Liver (tissue), 3 donors: ENCODE results near the gene OSGEPL1.
"Not testable (repeated sequence)": the region's sequence is repeated elsewhere in the genome, so short reads cannot be mapped to it uniquely, and the experiment has no call there.

Experiments
- EGR1 ChIP-seq, 2 donors: IDR thresholded peaks; 2 replicates each; pipeline ENCODE4 v1.6.1; 2016 to 2018; ENCODE audit warnings: antibody characterized with exemption in 2 of 2, low read depth in 2 of 2
- FOXA1 ChIP-seq: IDR thresholded peaks from 2 replicates; pipeline ENCODE4 v1.6.1; 2016; ENCODE audit warnings: antibody characterized with exemption
- JUND ChIP-seq, 2 donors: IDR thresholded peaks; 2 replicates each; pipeline ENCODE4 v1.6.1; 2016; ENCODE audit warnings: antibody characterized with exemption in 2 of 2
- RAD21 ChIP-seq, 2 donors: IDR thresholded peaks; 2 replicates each; pipeline ENCODE4 v1.6.1; 2016; ENCODE audit warnings: antibody characterized with exemption in 2 of 2, mild to moderate bottlenecking in 2 of 2
- RXRA ChIP-seq, 2 donors: IDR thresholded peaks; 2 replicates each; pipeline ENCODE4 v1.6.1; 2017 to 2018; ENCODE audit warnings: antibody characterized with exemption in 2 of 2, mild to moderate bottlenecking in 1 of 2
- SP1 ChIP-seq: IDR thresholded peaks from 2 replicates; pipeline ENCODE4 v1.6.1; 2018; ENCODE audit warnings: antibody characterized with exemption, mild to moderate bottlenecking
- YY1 ChIP-seq: IDR thresholded peaks from 2 replicates; pipeline ENCODE4 v1.6.1; 2016; ENCODE audit warnings: antibody characterized with exemption, mild to moderate bottlenecking
- TF ChIP-seq, protein P1 (sequence below): fragments of 150-350 bp; IDR thresholded peaks from 2 replicates; pipeline ENCODE4 v1.5.1; 2017; ENCODE audit warnings: improper control_type of control experiment, low read depth, low read length; ENCODE audit not compliant: missing input control
- TF ChIP-seq, protein P2 (sequence below): IDR thresholded peaks from 2 replicates; pipeline ENCODE4 v1.6.1; 2016; ENCODE audit warnings: antibody characterized with exemption
- TF ChIP-seq, protein P3 (sequence below): IDR thresholded peaks from 2 replicates; pipeline ENCODE4 v1.6.1; 2016; ENCODE audit warnings: antibody characterized with exemption
- TF ChIP-seq, protein P4 (sequence below): IDR thresholded peaks from 2 replicates; pipeline ENCODE4 v1.6.1; 2016; ENCODE audit warnings: antibody characterized with exemption, mild to moderate bottlenecking
- donor health status: healthy.
- donor health status: healthy.

DNA sequence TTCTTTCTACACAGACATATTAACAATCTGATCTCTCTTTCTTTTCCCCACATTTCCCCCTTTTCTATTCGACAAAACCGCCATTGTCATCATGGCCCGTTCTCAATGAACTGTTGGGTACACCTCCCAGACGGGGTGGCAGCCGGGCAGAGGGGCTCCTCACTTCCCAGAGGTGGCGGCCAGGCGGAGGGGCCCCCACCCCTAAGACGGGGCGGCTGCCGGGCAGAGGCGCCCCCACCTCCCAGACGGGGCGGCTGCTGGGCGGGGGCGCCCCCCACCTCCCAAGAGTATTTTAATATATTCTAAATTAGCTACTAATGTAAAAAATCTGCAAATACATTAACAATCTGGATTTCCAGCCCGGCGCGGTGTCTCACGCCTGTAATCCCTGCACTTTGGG, 2.4 kb downstream of the OSGEPL1 start:
- TF ChIP-seq, protein P1, sequence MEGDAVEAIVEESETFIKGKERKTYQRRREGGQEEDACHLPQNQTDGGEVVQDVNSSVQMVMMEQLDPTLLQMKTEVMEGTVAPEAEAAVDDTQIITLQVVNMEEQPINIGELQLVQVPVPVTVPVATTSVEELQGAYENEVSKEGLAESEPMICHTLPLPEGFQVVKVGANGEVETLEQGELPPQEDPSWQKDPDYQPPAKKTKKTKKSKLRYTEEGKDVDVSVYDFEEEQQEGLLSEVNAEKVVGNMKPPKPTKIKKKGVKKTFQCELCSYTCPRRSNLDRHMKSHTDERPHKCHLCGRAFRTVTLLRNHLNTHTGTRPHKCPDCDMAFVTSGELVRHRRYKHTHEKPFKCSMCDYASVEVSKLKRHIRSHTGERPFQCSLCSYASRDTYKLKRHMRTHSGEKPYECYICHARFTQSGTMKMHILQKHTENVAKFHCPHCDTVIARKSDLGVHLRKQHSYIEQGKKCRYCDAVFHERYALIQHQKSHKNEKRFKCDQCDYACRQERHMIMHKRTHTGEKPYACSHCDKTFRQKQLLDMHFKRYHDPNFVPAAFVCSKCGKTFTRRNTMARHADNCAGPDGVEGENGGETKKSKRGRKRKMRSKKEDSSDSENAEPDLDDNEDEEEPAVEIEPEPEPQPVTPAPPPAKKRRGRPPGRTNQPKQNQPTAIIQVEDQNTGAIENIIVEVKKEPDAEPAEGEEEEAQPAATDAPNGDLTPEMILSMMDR: not testable (repeated sequence)
- TF ChIP-seq, protein P2, sequence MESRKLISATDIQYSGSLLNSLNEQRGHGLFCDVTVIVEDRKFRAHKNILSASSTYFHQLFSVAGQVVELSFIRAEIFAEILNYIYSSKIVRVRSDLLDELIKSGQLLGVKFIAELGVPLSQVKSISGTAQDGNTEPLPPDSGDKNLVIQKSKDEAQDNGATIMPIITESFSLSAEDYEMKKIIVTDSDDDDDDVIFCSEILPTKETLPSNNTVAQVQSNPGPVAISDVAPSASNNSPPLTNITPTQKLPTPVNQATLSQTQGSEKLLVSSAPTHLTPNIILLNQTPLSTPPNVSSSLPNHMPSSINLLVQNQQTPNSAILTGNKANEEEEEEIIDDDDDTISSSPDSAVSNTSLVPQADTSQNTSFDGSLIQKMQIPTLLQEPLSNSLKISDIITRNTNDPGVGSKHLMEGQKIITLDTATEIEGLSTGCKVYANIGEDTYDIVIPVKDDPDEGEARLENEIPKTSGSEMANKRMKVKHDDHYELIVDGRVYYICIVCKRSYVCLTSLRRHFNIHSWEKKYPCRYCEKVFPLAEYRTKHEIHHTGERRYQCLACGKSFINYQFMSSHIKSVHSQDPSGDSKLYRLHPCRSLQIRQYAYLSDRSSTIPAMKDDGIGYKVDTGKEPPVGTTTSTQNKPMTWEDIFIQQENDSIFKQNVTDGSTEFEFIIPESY: not testable (repeated sequence)
- TF ChIP-seq, protein P3, sequence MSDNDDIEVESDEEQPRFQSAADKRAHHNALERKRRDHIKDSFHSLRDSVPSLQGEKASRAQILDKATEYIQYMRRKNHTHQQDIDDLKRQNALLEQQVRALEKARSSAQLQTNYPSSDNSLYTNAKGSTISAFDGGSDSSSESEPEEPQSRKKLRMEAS: not testable (repeated sequence)
- not testable (repeated sequence) for TF ChIP-seq RAD21 (IDR thresholded peaks at IDR 0.05); RXRA (IDR thresholded peaks at IDR 0.05); JUND (IDR thresholded peaks at IDR 0.05); YY1; SP1; FOXA1; EGR1 (IDR thresholded peaks at IDR 0.05; ENCODE audit: low read depth in 2 of 2)
- TF ChIP-seq, protein P4, sequence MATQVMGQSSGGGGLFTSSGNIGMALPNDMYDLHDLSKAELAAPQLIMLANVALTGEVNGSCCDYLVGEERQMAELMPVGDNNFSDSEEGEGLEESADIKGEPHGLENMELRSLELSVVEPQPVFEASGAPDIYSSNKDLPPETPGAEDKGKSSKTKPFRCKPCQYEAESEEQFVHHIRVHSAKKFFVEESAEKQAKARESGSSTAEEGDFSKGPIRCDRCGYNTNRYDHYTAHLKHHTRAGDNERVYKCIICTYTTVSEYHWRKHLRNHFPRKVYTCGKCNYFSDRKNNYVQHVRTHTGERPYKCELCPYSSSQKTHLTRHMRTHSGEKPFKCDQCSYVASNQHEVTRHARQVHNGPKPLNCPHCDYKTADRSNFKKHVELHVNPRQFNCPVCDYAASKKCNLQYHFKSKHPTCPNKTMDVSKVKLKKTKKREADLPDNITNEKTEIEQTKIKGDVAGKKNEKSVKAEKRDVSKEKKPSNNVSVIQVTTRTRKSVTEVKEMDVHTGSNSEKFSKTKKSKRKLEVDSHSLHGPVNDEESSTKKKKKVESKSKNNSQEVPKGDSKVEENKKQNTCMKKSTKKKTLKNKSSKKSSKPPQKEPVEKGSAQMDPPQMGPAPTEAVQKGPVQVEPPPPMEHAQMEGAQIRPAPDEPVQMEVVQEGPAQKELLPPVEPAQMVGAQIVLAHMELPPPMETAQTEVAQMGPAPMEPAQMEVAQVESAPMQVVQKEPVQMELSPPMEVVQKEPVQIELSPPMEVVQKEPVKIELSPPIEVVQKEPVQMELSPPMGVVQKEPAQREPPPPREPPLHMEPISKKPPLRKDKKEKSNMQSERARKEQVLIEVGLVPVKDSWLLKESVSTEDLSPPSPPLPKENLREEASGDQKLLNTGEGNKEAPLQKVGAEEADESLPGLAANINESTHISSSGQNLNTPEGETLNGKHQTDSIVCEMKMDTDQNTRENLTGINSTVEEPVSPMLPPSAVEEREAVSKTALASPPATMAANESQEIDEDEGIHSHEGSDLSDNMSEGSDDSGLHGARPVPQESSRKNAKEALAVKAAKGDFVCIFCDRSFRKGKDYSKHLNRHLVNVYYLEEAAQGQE: not testable (repeated sequence)
